OCI-LY3 (cell line): ENCODE results near the gene FKBP1B.

Experiments used
- H2AFZ ChIP-seq: fragments of 200-600, 300-600 bp; shearing (Covaris generic); 2 replicates; pipeline ENCODE4 v1.6.0; 2014; ENCODE audit warnings: antibody characterized with exemption, low read depth, low read length
- H3K27ac ChIP-seq: fragments of 200-600, 300-600 bp; sonication (generic); 2 replicates; pipeline ENCODE4 v1.5.1; 2014; ENCODE audit warnings: mild to moderate bottlenecking, low read length, moderate library complexity, mixed read lengths
- H3K27me3 ChIP-seq: fragments of 200-600, 300-600 bp; sonication (generic); 2 replicates; pipeline ENCODE4 v1.6.1; 2014; ENCODE audit warnings: low read depth, low read length, mixed read lengths
- H3K36me3 ChIP-seq: fragments of 200-600, 300-600 bp; sonication (generic); replicated peaks from 2 replicates; pipeline ENCODE3; 2014; ENCODE audit warnings: low read depth, low read length, mixed read lengths
- H3K4me1 ChIP-seq: fragments of 300-600, 200-600 bp; sonication (generic); 2 replicates; pipeline ENCODE4 v1.6.1; 2014; ENCODE audit warnings: low read length, mixed read lengths
- H3K4me2 ChIP-seq: fragments of 200-600, 300-600 bp; sonication (generic); 2 replicates; pipeline ENCODE4 v1.6.1; 2014; ENCODE audit warnings: low read length, mixed read lengths
- H3K4me3 ChIP-seq: fragments of 300-600, 200-600 bp; sonication (generic); 2 replicates; pipeline ENCODE4 v1.5.1; 2014; ENCODE audit warnings: antibody characterized with exemption, mild to moderate bottlenecking, low read length, moderate library complexity
- H3K79me2 ChIP-seq: fragments of 300-600, 200-600 bp; shearing (Covaris generic); 2 replicates; pipeline ENCODE4 v1.6.1; 2014; ENCODE audit warnings: mild to moderate bottlenecking, low read length, mixed read lengths
- H3K9ac ChIP-seq: fragments of 300-600, 200-600 bp; shearing (Covaris generic); 2 replicates; pipeline ENCODE4 v1.6.0; 2014; ENCODE audit warnings: mild to moderate bottlenecking, low read length, moderate library complexity
- H3K9me3 ChIP-seq: fragments of 200-600, 300-600 bp; shearing (Covaris generic); 2 replicates; pipeline ENCODE4 v1.6.1; 2014; ENCODE audit warnings: low read length, mixed read lengths; ENCODE audit not compliant: insufficient read depth
- H4K20me1 ChIP-seq: fragments of 200-600, 300-600 bp; sonication (generic); 2 replicates; pipeline ENCODE4 v1.6.1; 2016; ENCODE audit warnings: low read length, mixed read lengths; ENCODE audit not compliant: insufficient read depth
- EZH2phosphoT487 ChIP-seq: fragments of 200-600 bp; shearing (Covaris generic); IDR thresholded peaks from 2 replicates; pipeline ENCODE4 v1.6.1; 2018; ENCODE audit warnings: antibody characterized with exemption, mixed run types, low read depth
- TF ChIP-seq, protein P1 (sequence below): fragments of 200-600, 300-600 bp; sonication (generic); IDR thresholded peaks from 2 replicates; pipeline ENCODE4 v1.5.1; 2014; ENCODE audit warnings: antibody characterized with exemption, low read length, low read depth

Gene FKBP1B

DNA sequence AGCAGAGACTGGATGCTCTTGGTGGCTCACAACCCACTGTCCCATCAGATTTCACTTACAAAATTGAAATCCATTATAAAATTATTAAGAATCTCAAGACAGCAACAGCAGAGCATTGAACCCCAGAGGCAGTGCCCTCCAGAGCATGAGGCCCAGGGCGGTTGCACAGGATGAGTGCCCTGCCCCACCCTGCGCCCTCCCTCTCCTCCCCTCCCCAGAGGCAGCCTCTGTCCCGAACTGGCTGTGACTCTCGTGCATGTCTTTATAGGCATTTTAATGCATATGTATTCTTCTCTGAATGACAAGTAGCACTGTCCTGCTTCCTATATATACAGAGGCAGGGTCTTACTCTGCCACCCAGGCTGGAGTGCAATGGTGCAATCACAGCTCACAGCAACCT lies 29.3 kb upstream of the FKBP1B start:
- no peak for TF ChIP-seq EZH2phosphoT487
- TF ChIP-seq, protein P1, sequence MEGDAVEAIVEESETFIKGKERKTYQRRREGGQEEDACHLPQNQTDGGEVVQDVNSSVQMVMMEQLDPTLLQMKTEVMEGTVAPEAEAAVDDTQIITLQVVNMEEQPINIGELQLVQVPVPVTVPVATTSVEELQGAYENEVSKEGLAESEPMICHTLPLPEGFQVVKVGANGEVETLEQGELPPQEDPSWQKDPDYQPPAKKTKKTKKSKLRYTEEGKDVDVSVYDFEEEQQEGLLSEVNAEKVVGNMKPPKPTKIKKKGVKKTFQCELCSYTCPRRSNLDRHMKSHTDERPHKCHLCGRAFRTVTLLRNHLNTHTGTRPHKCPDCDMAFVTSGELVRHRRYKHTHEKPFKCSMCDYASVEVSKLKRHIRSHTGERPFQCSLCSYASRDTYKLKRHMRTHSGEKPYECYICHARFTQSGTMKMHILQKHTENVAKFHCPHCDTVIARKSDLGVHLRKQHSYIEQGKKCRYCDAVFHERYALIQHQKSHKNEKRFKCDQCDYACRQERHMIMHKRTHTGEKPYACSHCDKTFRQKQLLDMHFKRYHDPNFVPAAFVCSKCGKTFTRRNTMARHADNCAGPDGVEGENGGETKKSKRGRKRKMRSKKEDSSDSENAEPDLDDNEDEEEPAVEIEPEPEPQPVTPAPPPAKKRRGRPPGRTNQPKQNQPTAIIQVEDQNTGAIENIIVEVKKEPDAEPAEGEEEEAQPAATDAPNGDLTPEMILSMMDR: no peak
- H3K4me3 ChIP-seq: no peak overlapping the region

DNA sequence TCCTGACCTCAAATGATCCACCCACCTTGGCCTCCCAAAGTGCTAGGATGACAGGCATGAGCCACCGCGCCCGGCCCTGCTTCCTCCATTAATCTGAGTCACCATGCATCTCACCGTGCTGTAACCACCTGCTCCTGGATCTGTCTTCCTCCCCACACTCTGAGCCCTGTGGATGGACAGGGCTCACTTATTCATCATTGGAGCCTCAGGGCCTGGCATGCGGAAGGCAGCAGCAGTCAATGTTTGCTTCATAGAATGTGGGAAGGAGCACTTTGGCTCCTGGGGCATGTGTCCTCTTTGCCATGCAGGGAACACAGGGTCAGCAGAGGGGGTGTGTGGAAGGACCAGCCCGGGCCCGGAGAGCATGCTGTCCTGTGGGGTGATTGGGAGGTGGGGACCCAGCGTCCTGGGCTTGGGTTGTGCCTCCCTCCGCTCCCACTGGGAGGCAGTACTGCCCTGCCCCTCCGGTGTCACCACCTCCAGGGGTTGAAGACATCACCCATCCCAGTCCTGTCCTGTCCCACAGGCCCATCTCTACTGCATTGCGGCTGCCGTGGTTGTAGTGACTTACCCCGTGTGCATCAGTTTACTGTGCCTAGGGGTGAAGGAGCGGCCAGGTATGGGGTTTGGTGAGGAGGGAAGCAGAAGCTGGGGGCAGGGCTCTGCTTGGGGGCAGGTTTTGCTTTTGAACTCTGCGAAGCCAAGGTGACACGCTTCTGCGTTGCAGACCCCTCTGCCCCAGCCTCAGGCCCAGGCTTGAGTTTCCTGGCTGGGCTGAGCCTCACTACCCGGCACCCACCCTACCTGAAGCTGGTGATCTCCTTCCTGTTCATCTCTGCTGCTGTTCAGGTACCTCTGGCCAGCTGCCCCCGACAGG lies 28.2 kb upstream of the FKBP1B start:
- H3K4me1 ChIP-seq: no peaks in the 10 kb centered on the region
- TF ChIP-seq, protein P1: peak; percentile 40
- no peak for TF ChIP-seq EZH2phosphoT487
- H3K36me3 ChIP-seq: peaks cover 1% of the 10 kb centered on the region
- H2AFZ ChIP-seq: no peak overlapping the region
- H3K27me3 ChIP-seq: no peaks in the 10 kb centered on the region
- no peak overlapping the region for H3K27ac ChIP-seq
- no peaks in the 10 kb centered on the region for H3K9me3 ChIP-seq
- no peak overlapping the region for H3K4me3 ChIP-seq
- no peak overlapping the region for H3K9ac ChIP-seq
- no peaks in the 10 kb centered on the region for H3K79me2 ChIP-seq
- H4K20me1 ChIP-seq: no peaks in the 10 kb centered on the region
- H3K4me2 ChIP-seq: no peak overlapping the region

More for the DNA sequence above, 29.3 kb upstream of the FKBP1B start:
- H2AFZ ChIP-seq: no peak overlapping the region
- H3K9me3 ChIP-seq: no peaks in the 10 kb centered on the region
- no peaks in the 10 kb centered on the region for H3K4me1 ChIP-seq
- H3K27me3 ChIP-seq: no peaks in the 10 kb centered on the region
- H3K36me3 ChIP-seq: no peaks in the 10 kb centered on the region
- H3K79me2 ChIP-seq: no peaks in the 10 kb centered on the region
- no peaks in the 10 kb centered on the region for H4K20me1 ChIP-seq
- H3K27ac ChIP-seq: no peak overlapping the region
- H3K9ac ChIP-seq: no peak overlapping the region
- H3K4me2 ChIP-seq: no peak overlapping the region

DNA sequence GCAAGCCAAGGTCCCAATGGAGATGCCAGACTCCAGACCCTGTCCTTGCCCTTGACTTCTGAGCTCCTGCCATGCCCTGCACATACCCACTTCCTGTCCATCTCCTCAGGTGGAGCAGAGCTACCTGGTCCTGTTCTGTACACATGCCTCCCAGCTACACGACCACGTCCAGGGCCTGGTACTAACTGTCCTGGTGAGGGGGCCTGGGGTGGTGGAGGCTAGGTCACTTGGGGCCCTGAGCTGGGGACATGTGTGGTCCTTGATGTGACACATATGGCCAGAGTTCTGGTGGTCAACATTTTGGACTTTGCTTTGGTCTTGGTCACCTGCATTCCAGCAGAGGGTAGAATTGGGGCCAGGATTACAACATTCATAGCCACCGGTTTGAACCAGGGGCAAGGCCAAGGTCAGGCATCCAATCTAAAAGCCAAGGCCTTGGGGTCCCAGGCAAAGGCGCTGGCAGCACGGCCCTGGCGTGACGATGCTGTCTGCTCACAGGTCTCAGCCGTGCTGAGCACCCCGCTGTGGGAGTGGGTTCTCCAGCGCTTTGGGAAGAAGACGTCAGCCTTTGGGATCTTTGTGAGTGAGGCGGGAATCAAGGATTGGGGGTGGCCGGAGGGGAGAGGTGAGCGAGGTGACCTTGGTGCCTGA lies 27.1 kb upstream of the FKBP1B start:
- Histone ChIP-seq H3K27ac (no peak overlapping the region), H3K9me3 (no peaks in the 10 kb centered on the region), H3K4me3 (no peak overlapping the region), H4K20me1 (no peaks in the 10 kb centered on the region), H3K27me3 (no peaks in the 10 kb centered on the region), H2AFZ (no peak overlapping the region), H3K36me3 (peaks cover 5% of the 10 kb centered on the region), H3K4me1 (no peaks in the 10 kb centered on the region), H3K4me2 (no peak overlapping the region), H3K79me2 (no peaks in the 10 kb centered on the region), H3K9ac (no peak overlapping the region)
- TF ChIP-seq, protein P1: no peak
- no peak for TF ChIP-seq EZH2phosphoT487

DNA sequence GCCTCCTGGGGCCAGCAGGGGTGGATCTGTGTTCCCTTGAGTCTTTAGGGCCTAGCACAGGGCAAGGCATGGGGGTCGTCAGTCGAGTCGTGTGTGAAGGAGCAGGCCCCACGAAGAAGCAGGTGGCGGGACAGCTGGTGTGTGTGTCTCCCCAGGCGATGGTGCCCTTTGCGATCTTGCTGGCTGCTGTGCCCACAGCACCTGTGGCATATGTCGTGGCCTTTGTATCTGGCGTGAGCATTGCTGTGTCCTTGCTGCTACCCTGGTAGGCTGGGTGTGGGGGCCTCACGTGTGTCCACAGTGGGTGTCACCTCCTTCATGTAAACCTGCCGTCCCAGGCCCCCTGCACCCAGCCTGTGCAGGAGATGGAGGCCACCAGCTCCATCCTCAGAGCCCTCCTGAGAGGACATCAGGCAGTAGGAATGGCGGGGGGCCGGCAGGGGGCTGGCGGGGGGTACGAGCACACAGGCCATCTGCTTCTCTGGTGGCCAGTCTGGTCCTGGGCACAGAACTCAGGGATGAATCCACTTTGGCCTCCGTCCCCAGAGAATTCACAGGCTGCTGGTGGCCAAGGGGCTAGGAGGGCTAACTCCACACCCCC lies 26.5 kb upstream of the FKBP1B start:
- TF ChIP-seq, protein P1: no peak
- TF ChIP-seq EZH2phosphoT487: no peak
- Histone ChIP-seq H2AFZ (no peak overlapping the region), H3K27ac (no peak overlapping the region)

More for the DNA sequence above, 26.5 kb upstream of the FKBP1B start:
- H3K79me2 ChIP-seq: no peaks in the 10 kb centered on the region
- no peaks in the 10 kb centered on the region for H3K9me3 ChIP-seq
- H3K4me2 ChIP-seq: no peak overlapping the region
- H4K20me1 ChIP-seq: no peaks in the 10 kb centered on the region
- no peak overlapping the region for H3K9ac ChIP-seq
- no peak overlapping the region for H3K4me3 ChIP-seq
- no peaks in the 10 kb centered on the region for H3K4me1 ChIP-seq
- H3K36me3 ChIP-seq: peaks cover 5% of the 10 kb centered on the region
- no peaks in the 10 kb centered on the region for H3K27me3 ChIP-seq
